ENCODE measurements around the gene ANK3.

ANK3 gene

DNA sequence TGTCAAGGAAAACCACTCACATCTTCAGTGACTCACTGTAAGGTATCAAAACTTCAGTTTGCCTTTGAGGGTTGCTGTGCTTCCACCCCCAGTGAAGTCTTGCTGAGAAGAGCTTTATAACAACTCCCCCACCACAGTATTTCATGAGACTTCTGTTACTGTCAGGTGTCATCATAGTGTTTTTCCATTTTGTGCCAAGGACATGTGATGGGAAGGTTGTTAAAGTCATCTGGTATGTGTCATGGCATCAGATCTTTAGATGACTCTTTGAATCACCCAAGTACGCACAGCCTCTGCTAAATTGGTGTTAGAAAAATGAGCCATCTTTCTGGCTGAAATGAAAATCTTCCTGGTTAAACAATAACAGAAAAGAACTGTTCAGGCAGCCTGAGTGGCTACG is 368.3 kb downstream of the ANK3 start:
- DNase-seq: no peak

DNA sequence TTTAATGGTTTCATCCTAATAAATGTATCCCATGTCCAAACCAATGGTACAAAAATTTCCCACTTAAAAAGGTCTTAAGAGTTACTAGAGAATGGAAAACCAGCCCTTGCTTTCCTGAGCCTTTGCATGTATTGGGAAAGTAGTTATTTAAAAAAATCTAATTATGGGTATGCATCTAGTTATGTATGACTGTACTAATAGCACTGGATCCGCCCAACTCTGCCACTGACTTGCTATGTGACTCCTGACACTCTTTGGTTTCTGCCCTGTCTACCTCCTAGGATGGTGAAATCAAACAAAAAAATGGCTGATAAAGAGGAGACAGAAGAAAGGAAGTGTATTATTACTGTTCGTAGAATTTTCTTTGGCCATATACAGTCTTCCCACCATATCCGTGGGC is 372.9 kb downstream of the ANK3 start:
- DNase-seq: no peak

GRCh38 chr10:60009710-60010383 is 379.8 kb downstream of the ANK3 start:
- no peak for DNase-seq

- no peak for DNase-seq
Observed at GRCh38 chr10:60009276-60009675, 380.4 kb downstream of the ANK3 start.

GRCh38 chr10:60008816-60009215 is 380.9 kb downstream of the ANK3 start:
- no peak for DNase-seq

DNA sequence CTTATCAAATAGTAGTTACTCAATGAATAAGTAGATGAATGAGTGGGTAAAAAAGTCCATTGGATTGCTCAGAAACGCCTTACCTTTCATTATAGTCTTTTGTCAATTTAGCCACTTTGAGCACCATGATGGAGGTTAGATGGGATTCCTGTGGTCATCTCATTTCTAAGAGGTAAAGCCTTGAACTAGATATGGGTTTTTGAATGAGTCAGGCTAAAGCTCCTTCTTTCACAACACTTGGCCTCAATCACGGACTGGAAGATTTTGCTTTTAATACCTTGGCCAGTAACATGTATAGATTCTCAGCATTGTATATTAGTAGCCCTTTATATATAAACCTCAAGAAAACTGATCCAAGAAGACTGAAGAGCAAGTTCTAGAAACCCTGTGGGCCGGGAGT is 383.6 kb downstream of the ANK3 start:
- no peak for DNase-seq

- DNase-seq: no peak
Observed at GRCh38 chr10:60003651-60004523, 385.8 kb downstream of the ANK3 start.

- no peak for DNase-seq
Observed at GRCh38 chr10:60000747-60001146, 388.9 kb downstream of the ANK3 start.

DNA sequence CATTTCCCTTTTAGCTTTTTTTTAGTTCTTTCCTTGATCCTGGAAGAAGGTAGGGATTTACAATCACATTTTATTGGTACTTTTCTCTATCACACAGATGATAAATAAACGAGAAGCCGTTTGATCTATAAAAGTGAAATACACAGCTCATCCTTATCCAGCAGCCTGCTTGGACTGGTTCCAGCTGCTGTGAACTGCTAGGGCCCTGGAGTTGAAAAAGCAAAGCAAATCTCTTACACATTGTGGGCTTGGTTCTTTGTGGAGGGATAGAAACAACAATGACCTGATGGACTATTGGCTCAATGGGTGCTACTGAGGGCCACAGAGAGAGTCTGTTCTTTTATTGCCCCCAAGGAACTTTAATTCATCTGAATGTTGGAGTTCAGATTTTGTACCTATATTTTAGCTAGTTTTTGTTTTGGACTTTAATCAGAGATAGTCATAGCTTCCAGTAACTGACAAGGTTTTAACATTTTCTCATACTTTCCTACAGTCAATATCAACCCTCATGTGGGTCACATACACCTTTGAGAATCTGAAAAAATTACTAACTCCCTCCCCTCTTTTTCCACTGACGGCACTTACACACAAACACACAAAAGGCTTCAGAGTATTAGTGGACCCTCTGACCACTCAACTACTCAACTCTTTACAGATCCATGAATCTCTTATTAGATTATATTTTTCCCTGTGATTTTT is 391.7 kb downstream of the ANK3 start:
- no peak for DNase-seq

GRCh38 chr10:59995862-59996261 is 393.8 kb downstream of the ANK3 start:
- DNase-seq: no peak

DNA sequence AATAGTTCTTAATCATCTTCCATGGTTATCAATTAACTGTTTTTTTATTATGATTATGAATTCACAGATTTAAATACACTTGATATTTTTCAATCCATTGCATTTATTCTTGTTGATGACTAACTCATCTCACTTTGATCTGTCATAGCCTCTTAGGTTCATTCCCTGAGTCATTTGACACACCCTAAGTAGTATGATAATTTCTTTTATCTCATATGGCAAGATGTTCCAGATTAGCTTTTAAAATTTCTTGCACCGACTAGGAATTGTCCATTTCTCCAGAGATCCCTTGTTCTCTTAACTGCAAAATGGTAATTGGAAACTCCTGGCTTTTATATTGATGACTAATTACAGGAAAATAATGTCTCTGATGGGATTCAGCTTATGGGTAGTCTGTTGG is 395.7 kb downstream of the ANK3 start:
- DNase-seq: no peak

- peak; percentile 52 to 82 for DNase-seq
Observed at GRCh38 chr10:59991661-59992060, 398.0 kb downstream of the ANK3 start.

- no peak for DNase-seq
Observed at GRCh38 chr10:59991117-59991516, 398.6 kb downstream of the ANK3 start.

DNA sequence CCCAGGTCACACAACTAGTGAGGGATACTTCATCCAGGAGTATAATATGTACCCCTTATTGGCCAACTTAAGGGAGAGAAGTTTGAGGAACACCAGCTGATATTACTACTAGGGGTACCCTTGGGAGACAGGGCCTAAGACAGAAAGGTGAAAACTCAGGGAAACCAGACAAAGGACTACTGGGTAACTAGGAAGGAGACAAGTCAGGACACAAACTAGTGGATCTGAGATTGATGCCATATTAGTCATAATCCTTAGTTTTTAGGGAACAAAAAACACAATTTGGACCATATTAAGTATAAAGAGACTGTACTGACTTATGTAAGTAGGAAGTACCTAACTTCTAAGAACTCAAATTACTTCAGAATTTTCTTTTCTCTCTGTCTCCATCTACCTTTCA is 404.0 kb downstream of the ANK3 start:
- DNase-seq: no peak

GRCh38 chr10:59984415-59984814 is 405.3 kb downstream of the ANK3 start:
- DNase-seq: no peak

DNA sequence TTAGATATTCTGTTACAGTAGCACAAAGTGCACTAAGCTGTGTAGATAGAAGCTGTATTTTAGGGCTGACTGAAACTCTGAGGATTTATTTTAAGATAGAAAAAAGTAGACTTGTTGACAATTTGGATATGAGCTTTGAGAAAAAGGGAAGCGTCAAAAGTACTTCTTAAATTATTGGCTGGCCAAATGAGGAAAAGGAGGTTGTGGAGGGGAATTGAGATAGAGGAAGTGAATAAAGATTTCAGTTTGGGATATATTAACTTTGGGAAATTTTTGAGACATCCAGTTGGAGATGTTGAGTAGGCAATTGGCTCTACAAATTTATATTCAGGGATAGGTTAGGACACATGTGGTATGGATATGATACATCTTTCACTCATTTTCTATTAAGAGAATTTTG is 409.3 kb downstream of the ANK3 start:
- DNase-seq: peak in 1 of 2 donors; percentile 57

DNA sequence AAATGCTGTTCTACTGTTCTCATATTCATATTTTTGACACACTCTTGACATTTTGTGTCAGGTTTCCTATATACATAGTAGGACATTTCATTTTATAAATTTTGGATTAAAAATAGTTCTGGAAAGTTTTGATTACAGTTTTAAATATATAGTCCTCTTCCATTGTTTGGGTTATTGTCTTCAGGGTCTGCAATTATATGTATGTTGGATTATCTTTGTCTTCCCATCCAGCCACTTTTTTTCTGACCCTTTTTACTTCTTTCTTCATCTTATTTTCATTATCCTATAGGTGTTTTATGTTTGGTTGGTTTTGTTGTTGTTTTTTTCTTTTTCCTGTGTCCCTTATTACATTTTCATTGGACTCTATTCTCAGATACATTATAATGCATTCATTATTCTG is 412.2 kb downstream of the ANK3 start:
- no peak for DNase-seq

DNA sequence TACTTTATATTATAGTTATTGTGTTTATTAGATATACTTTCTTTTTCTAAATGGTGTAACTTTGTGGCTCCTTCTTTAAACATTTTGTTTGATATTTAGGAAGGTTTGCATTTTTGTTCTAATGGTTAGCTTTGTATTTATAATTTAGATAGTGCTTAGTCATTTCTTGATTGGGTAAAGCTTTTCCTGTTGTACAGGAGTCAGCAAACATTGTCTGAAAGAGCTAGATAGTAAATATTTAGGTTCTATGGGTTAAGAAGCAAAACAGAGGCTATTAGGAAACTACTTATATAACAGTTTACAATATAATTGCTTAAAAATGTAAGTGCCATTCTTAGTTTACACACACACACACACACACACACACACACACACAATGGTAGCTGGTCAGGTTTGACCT is 412.8 kb downstream of the ANK3 start:
- DNase-seq: no peak

All from inflammatory macrophage (primary cell).